ENCODE data around the gene TOGARAM2.

TOGARAM2 gene

GRCh38 chr2:29024882-29025430, 43.9 kb downstream of the TOGARAM2 start:
- DNase-seq = no peak

DNA sequence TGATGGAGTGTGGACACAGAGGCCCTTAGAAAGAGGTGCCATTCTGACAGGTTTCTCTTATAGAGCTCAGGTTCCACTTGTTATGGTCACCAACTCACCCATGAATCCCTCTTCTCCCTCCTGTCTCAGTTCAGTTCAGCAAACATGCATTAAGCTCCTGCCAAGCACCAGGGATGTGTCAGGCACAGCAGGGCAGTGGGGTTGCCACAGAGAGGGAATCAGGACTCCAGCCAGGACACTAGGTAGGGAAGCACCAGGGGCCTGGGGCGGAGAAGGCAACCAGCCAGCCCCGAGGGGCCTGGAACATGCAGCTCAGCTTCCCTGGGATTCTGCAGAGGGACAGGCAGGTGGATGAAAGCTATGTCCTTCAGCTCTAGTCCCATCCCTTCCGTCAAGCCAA, 44.6 kb downstream of the TOGARAM2 start:
- no peak for DNase-seq

GRCh38 chr2:29031046-29031445, 49.9 kb downstream of the TOGARAM2 start:
- DNase-seq = no peak

- DNase-seq = no peak
Observed at GRCh38 chr2:29032189-29032588, 51.1 kb downstream of the TOGARAM2 start.

GRCh38 chr2:29033172-29033571, 52.1 kb downstream of the TOGARAM2 start:
- no peak for DNase-seq

- no peak for DNase-seq
Observed at GRCh38 chr2:29033656-29034055, 52.6 kb downstream of the TOGARAM2 start.

DNA sequence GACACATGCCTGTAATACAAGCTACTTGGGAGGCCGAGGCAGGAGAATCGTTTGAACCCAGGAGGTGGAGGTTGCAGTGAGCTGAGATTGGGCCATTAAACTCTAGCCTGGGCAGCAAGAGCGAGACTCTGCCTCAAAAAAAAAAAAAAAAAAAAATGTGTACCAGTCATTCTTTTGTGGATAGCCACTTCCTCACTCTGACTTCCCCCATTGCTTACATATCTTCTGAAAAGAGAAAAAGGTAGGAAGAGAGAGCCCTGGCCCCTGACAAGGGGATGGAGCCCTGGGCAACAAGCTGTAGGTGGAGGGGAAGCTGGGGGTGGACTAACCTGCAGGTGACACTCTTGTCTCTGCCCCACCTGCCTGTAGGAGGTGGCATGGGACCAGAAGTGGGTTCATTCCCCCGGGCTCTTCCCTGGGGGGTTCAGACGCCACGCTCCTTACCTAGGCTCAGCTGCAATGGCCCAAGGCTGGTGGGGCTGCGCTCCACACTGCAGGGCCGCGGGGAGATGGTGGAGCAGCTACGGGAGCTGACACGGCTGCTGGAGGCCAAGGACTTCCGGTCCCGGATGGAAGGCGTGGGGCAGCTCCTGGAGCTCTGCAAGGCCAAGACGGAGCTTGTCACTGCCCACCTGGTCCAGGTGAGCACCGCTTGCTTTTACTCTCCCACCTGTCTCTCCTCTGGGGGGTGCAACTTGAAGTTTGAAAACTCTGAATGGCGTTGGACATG, 54.1 kb downstream of the TOGARAM2 start:
- no peak for DNase-seq

DNA sequence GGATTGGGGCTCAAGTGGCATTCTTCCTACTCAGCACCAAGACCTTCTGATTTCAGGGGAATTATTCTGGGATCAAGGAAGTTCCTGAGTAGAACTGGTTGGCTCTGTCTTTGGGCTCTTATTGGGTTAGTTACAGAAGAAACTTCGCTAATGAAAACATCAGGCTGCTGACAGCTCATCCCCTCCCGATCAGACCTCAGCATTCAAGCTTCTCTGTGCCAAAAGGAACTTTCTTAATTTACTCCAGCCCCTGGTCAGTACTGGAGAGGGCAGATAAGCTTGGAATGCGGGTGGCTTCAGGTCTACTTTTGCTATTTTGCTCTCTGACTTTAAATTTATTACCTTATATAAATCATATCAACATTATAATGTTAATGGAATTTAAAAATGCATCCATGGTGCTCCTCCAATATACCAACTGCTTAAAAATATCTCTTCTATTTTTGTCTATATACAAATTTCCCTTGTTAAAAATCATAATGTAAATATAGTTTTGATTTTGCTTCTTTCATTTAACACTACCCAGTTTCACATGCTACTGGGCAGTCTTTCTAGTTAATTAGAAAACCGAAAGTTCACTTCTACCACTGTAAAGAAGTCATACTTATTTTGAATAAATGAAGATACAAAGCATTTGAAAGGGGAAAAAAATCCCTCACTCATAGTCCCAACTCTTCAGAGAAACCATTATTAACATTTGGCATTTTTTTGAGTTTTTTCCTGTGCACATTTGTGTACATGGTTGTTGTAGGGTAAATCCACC, 58.8 kb downstream of the TOGARAM2 start:
- DNase-seq = no peak

DNA sequence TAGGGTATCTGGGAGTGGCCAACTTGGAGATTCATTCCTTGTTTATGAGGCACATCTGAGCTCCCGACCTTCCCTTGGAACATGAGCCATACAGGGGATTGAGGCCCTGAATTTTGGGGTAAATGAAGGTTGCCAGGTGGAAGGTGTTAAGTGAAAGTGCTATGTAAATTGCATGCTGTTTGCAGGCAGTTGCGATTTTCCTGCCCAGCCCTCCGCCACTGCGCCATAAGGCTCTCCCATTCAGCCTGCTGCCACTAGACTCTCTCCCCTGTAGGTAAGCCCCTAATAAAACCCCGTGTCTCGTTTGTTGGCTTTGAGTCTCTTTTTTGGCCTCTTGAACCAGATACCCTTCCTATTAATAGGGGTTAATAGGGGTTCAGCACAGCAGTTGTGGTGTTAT, 59.5 kb downstream of the TOGARAM2 start:
- no peak for DNase-seq

- DNase-seq = no peak
Observed at GRCh38 chr2:29041161-29041660, 60.1 kb downstream of the TOGARAM2 start.

DNA sequence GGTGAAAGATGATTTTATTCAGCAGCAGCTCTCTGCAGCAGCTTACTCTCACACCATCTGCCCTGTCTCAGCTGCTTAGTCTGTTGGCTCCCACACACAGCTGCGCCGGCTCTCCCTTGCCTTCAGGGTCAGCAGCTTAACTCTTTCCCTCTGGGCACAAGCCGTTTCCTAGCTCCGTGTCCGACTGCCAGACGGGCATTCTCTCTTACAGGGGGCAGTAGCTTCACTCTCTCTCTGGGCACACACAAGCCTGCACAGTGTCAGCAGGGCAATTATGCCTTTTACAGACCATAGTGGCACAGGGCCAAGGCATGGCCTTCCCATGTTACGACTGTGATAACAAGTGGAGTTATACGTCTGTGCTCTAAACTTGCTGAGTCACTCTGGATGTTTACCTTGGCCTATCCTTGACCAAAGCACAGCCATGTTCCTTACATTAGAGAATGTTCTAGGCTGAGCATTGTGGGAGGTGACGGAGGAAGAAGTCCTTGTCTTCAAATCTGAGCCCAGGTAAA, 61.5 kb downstream of the TOGARAM2 start:
- no peak for DNase-seq

GRCh38 chr2:29044459-29044858, 63.4 kb downstream of the TOGARAM2 start:
- DNase-seq = no peak

DNA sequence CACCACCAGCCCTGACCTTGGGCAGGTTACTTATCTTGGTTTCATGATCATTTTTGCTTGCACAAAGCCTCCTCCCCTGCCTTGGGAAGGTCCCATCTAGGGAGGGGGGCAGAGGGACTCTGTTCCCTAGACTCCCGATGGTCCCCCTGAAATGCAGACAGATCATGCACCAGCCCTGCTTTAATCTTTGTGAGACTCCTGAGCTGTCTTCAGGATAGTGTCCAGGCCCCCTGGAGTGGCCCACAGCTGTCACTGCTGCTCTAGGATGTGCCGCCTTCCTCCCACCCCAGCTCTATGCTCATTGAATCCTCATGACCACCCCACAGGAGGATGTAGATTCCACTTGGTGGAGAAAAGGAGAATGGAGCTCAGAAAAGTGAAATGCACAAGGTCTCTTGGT, 65.2 kb downstream of the TOGARAM2 start:
- no peak for DNase-seq

DNA sequence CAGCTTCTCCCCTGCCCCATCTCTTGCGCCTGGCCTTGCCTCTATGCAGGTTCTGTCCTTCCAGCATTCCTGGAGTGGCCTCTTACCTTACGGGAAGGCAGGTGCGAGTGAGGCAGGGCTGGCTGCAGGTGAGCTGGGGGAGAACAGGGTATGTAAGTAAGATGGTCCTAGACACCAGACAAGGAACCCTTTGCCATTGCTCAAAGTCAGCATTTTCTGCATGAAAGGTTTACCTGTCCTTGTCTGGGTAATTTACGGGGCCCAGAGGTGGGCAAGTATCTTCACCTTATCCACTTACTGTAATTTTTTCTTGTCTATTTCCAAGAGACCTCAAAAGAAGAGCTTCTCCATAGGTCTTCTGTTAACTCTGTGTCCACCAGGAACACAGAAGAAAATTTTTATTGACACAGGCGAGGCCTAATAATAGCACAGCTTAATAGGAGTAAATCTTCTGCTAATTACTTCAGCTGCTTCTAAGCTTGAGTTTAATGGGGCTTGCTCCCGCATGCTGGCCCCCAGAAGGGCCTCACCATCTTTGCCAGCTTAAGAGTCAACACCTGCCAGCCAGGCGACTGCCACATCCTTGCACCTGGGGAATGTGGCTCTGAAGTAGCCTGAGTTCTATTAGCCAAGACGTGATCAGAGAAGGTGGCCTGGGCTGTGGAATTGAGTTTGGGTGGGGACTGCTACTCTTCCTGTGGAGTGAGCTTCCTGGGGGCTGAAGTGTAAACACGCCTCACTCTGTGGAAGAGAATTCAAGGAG, 66.2 kb downstream of the TOGARAM2 start:
- DNase-seq = no peak

DNA sequence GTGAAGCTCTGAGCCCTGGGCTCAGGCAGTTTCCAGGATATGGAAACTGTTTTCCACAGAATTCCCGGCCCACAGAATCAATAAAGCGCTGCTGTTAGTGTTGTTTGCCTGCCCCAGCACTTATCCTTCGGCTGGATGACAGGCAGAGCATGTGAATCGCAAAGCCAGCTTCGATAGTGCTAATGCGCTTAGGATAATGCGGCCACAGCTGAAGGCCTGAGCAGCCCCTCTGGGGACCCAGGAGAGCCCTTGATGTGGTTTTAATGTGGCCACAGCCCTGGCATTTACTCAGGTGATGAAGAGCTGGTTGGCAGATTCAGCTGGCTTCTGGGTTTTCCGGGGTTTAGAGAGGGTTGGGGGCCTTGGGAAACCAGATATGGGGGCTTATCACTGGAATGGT, 69.5 kb downstream of the TOGARAM2 start:
- DNase-seq = no peak

DNA sequence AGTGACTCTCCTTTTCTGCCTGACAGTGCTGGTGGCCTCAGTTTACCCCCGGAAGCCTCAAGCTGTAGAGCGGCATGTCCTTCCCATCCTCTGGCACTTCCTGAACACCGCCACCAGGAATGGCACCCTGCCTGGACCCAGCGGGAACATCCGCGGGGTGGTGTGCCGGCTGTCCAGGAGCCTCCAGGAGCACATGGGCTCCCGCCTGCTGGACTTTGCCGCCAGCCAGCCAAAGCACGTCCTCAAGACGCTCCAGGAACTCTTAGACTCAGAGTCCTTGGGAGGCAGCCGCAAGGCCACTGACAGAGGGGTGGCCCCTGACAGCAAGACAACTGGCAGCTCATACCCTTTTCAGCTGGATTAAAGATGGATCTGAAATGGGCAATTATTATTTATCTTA, 70.6 kb downstream of the TOGARAM2 start:
- DNase-seq = no peak

- no peak for DNase-seq
Observed at GRCh38 chr2:29052807-29053206, 71.7 kb downstream of the TOGARAM2 start.

GRCh38 chr2:29053223-29053622, 72.1 kb downstream of the TOGARAM2 start:
- DNase-seq = no peak

DNA sequence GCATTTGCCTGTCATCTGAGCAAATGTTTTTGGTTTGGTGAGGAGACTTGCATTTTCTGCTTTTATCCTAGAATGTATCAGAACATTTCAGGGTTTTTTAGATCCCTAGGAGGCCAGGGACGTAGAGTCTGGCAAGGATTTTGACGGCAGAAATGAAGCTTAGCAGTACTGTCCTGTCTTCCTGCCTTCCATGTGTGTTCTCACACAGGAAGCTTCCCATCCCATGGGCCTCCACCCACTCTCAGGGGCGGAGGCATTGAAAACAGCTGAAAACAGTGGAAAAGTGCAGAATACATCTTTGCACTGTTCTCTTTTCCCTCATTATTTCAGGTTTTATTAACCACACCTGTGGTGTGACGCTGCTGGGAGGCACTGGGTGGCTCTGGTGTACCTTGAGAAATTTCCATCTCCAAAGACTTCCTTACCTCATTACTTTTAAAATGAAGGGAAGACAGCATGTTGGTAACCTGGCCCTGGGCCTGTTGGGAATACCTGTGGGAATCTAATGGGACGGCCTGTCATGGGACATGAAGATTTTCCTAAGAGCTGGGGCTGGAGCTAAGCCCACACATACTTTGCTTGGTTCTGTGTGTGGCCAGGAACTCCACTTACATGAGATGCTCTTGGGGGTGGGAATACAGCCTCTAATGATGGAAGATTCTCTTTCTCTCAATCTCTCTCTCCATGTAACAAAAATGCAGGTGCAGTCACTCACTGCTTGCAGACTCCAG, 72.7 kb downstream of the TOGARAM2 start:
- no peak for DNase-seq

DNA sequence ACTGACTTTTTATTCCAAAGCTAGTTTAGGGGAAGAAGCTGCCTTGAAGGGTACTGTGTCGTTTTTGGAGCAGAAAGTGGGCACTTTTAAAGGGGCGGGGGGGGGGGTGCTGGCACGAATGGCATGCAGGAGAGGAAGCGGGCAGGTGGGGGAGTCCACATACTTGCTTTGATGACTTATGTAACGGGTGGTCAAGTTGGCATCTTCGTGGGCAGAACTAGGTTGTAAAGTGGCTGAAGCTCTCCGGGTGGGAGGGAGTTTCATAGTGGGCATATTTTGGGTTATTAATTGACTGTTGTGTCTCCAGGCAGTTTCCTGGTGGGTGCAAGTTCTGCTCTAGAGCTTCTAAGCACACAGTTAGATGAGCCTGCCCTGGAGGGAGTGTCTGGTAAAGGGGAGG, 73.3 kb downstream of the TOGARAM2 start:
- no peak for DNase-seq

DNA sequence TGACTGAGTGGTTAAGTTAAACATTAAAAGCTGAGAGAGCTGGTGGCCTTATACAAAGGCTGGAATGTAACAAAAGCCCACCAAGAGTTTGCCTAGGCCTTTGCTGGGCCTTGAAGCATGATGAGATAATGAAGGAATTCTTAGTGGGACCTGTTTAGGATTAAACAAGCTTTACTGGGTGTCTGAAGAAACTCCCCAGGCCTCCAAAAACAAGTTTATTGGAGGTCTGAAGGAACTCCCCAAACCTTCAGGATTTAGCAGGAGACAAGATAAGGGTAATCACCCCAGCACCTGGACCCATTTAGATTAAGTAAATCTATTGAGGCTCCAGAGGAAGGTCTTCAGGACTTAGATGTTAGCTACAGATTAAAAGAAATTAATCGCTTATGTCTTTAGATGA, 74.5 kb downstream of the TOGARAM2 start:
- DNase-seq = no peak

GRCh38 chr2:29056452-29056851, 75.4 kb downstream of the TOGARAM2 start:
- DNase-seq = no peak

All from NCI-H1417 treated with DMSO at 0.1 percent for 48 hours (cell line).